PC-3 (cell line): ENCODE data around the gene ZNF74.

Experiments
- EZH2 ChIP-seq: fragments of 300-600 bp; sonication (generic); IDR thresholded peaks from one replicate; pipeline ENCODE4 v1.6.1; 2017; ENCODE audit warnings: antibody characterized with exemption, mild to moderate bottlenecking, low read length; ENCODE audit not compliant: unreplicated experiment
- EZH2phosphoT487 ChIP-seq: fragments of 300-600 bp; sonication (generic); IDR thresholded peaks from 2 replicates; pipeline ENCODE4 v1.6.1; 2018; ENCODE audit warnings: mild to moderate bottlenecking, antibody characterized with exemption, low read length, borderline replicate concordance
- TF ChIP-seq, protein P1 (sequence below): fragments of 300-600 bp; sonication (generic); conservative IDR thresholded peaks from 2 replicates; pipeline ENCODE4 v1.5.1; 2017; ENCODE audit warnings: antibody characterized with exemption, low read depth, mild to moderate bottlenecking, low read length

GRCh38 chr22:20430101-20430719, 36.3 kb downstream of the ZNF74 start:
- TF ChIP-seq, protein P1, sequence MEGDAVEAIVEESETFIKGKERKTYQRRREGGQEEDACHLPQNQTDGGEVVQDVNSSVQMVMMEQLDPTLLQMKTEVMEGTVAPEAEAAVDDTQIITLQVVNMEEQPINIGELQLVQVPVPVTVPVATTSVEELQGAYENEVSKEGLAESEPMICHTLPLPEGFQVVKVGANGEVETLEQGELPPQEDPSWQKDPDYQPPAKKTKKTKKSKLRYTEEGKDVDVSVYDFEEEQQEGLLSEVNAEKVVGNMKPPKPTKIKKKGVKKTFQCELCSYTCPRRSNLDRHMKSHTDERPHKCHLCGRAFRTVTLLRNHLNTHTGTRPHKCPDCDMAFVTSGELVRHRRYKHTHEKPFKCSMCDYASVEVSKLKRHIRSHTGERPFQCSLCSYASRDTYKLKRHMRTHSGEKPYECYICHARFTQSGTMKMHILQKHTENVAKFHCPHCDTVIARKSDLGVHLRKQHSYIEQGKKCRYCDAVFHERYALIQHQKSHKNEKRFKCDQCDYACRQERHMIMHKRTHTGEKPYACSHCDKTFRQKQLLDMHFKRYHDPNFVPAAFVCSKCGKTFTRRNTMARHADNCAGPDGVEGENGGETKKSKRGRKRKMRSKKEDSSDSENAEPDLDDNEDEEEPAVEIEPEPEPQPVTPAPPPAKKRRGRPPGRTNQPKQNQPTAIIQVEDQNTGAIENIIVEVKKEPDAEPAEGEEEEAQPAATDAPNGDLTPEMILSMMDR = no peak
- TF ChIP-seq EZH2 (no peak), EZH2phosphoT487 (no peak)
